Limb (tissue), 2 donors: ENCODE data around the gene CD46.
A peak's percentile ranks its signal among the peaks of the same experiment; 100 is the strongest.

ENCODE experiments used
- DNase-seq, 2 donors: peaks; one replicate each; pipeline ENCODE4 v3.0.0-alpha.2; 2016; ENCODE audit errors: extremely low spot score in 2 of 2

The CD46 gene

GRCh38 chr1:207794861-207795260, 43.0 kb downstream of the CD46 start:
- no peak for DNase-seq

- peak; percentile 56 to 79 for DNase-seq
Observed at GRCh38 chr1:207797229-207797973, 45.5 kb downstream of the CD46 start.

- DNase-seq: no peak
Observed at GRCh38 chr1:207798847-207799246, 47.0 kb downstream of the CD46 start.

- no peak for DNase-seq
Observed at GRCh38 chr1:207799989-207800648, 48.3 kb downstream of the CD46 start.

GRCh38 chr1:207801819-207802218, 50.0 kb downstream of the CD46 start:
- no peak for DNase-seq

- no peak for DNase-seq
Observed at GRCh38 chr1:207803678-207804077, 51.8 kb downstream of the CD46 start.

- no peak for DNase-seq
Observed at GRCh38 chr1:207804721-207805468, 53.0 kb downstream of the CD46 start.

GRCh38 chr1:207805841-207806421, 54.1 kb downstream of the CD46 start:
- DNase-seq: no peak

- DNase-seq: no peak
Observed at GRCh38 chr1:207806531-207807325, 54.9 kb downstream of the CD46 start.

- no peak for DNase-seq
Observed at GRCh38 chr1:207807326-207807689, 55.5 kb downstream of the CD46 start.

GRCh38 chr1:207807690-207808321, 56.0 kb downstream of the CD46 start:
- DNase-seq: no peak

- no peak for DNase-seq
Observed at GRCh38 chr1:207808322-207808705, 56.5 kb downstream of the CD46 start.

GRCh38 chr1:207808911-207809555, 57.2 kb downstream of the CD46 start:
- no peak for DNase-seq

- no peak for DNase-seq
Observed at GRCh38 chr1:207810173-207810572, 58.3 kb downstream of the CD46 start.

- DNase-seq: no peak
Observed at GRCh38 chr1:207810606-207811295, 58.9 kb downstream of the CD46 start.

- DNase-seq: no peak
Observed at GRCh38 chr1:207811319-207811718, 59.5 kb downstream of the CD46 start.

GRCh38 chr1:207811920-207812720, 60.3 kb downstream of the CD46 start:
- DNase-seq: no peak

- DNase-seq: no peak
Observed at GRCh38 chr1:207812778-207813511, 61.1 kb downstream of the CD46 start.
